PC-3 (cell line): ENCODE data around the gene ZFP36L2.

ENCODE experiments used
- EZH2 ChIP-seq: fragments of 300-600 bp; sonication (generic); IDR thresholded peaks from one replicate; pipeline ENCODE4 v1.6.1; 2017; ENCODE audit warnings: antibody characterized with exemption, mild to moderate bottlenecking, low read length; ENCODE audit not compliant: unreplicated experiment
- EZH2phosphoT487 ChIP-seq: fragments of 300-600 bp; sonication (generic); IDR thresholded peaks from 2 replicates; pipeline ENCODE4 v1.6.1; 2018; ENCODE audit warnings: mild to moderate bottlenecking, antibody characterized with exemption, low read length, borderline replicate concordance
- TF ChIP-seq, protein P1 (sequence below): fragments of 300-600 bp; sonication (generic); conservative IDR thresholded peaks from 2 replicates; pipeline ENCODE4 v1.5.1; 2017; ENCODE audit warnings: antibody characterized with exemption, low read depth, mild to moderate bottlenecking, low read length

DNA sequence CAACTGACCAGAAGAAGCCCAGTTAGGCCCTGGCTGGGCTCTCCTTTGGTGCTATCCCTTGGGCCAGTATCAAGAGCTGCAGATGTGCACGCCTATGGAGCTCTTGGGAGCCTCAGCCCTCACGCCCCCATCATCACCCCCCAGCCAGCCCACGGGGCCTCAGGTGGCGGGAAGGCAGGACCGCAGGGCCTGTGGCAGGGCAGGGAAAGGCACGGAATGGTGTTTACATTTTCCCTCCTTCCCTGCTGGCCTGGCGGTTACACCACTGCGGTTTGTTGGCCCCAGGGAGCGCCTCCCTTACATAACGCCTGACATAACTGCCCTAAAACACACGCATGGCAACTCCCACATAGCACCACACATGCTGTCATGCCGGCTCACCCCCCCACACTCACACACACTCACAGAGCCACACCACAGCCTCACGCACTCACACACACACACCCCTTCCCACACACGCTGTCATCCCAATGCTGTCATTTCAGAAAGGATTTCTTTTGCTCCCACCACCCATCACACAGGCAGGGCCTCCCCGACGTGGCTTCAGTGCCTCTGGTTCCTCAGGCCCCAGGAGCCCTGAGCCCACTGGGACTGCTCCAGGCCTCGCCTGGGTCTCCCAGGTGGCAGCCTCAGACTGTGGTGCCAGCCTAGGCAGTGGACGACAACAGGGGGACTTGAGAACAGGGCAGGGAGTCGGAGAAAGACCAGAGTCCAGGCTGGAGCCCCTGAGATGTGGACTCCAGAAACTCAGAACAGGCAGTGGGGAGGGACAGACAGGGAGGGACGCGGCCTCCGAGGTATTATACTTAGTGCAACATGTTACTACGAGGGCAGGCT is 15.7 kb downstream of the ZFP36L2 start:
- TF ChIP-seq, protein P1, sequence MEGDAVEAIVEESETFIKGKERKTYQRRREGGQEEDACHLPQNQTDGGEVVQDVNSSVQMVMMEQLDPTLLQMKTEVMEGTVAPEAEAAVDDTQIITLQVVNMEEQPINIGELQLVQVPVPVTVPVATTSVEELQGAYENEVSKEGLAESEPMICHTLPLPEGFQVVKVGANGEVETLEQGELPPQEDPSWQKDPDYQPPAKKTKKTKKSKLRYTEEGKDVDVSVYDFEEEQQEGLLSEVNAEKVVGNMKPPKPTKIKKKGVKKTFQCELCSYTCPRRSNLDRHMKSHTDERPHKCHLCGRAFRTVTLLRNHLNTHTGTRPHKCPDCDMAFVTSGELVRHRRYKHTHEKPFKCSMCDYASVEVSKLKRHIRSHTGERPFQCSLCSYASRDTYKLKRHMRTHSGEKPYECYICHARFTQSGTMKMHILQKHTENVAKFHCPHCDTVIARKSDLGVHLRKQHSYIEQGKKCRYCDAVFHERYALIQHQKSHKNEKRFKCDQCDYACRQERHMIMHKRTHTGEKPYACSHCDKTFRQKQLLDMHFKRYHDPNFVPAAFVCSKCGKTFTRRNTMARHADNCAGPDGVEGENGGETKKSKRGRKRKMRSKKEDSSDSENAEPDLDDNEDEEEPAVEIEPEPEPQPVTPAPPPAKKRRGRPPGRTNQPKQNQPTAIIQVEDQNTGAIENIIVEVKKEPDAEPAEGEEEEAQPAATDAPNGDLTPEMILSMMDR = no peak
- no peak for TF ChIP-seq EZH2phosphoT487
- no peak for TF ChIP-seq EZH2
